Neutrophil (primary cell): ENCODE results near the gene LRRC18.

Source experiments
- H3K27ac ChIP-seq: fragments of 200-600 bp; sonication (generic); 2 replicates; pipeline ENCODE4 v1.5.1; 2016; ENCODE audit warnings: mild to moderate bottlenecking, moderate library complexity
- H3K27me3 ChIP-seq: fragments of 200-600 bp; sonication (generic); 2 replicates; pipeline ENCODE4 v1.6.0; 2016; ENCODE audit warnings: mild to moderate bottlenecking
- H3K36me3 ChIP-seq: fragments of 200-600 bp; sonication (generic); 2 replicates; pipeline ENCODE4 v1.5.1; 2017
- H3K4me1 ChIP-seq, 2 experiments: fragments of 200-600 bp in 1 of 2; sonication (generic) in 1 of 2; 1 replicate in 1 of 2; 2 replicates in 1 of 2; pipeline versions ENCODE4 v1.5.1 to v1.6.1; 2013 to 2016; ENCODE audit warnings: low read depth in 1 of 2, low read length in 1 of 2, mild to moderate bottlenecking in 1 of 2, moderate library complexity in 1 of 2; ENCODE audit not compliant: control insufficient read depth in 1 of 2, insufficient read depth in 1 of 2
- H3K4me3 ChIP-seq, 2 experiments: fragments of 200-600 bp in 1 of 2; sonication (generic) in 1 of 2; 1 replicate in 1 of 2; 2 replicates in 1 of 2; pipeline ENCODE4 v1.5.1; 2013 to 2016; ENCODE audit warnings: low read depth in 1 of 2, low read length in 1 of 2, mild to moderate bottlenecking in 1 of 2, moderate library complexity in 1 of 2
- H3K9me3 ChIP-seq: fragments of 200-600 bp; sonication (generic); 2 replicates; pipeline ENCODE4 v1.5.1; 2016
- CTCF ChIP-seq: fragments of 200-600 bp; sonication (generic); IDR thresholded peaks from 2 replicates; pipeline ENCODE4 v1.5.1; 2016; ENCODE audit warnings: antibody characterized with exemption

LRRC18 gene

GRCh38 chr10:48978318-48978717 lies 38.7 kb upstream of the LRRC18 start:
- Histone ChIP-seq H3K36me3 (peaks cover 97% of the 10 kb centered on the region), H3K27me3 (no peaks in the 10 kb centered on the region)

GRCh38 chr10:48976196-48976595 lies 36.6 kb upstream of the LRRC18 start:
- TF ChIP-seq CTCF: no peak
- H3K36me3 ChIP-seq: peaks cover 97% of the 10 kb centered on the region
- no peaks in the 10 kb centered on the region for H3K9me3 ChIP-seq
- no peak overlapping the region for H3K4me3 ChIP-seq
- no peak overlapping the region for H3K27ac ChIP-seq
- no peaks in the 10 kb centered on the region for H3K27me3 ChIP-seq
- H3K4me1 ChIP-seq: no peaks in the 10 kb centered on the region

More at GRCh38 chr10:48978318-48978717, 38.7 kb upstream of the LRRC18 start:
- Histone ChIP-seq H3K4me1 (no peaks in the 10 kb centered on the region), H3K4me3 (no peak overlapping the region), H3K9me3 (no peaks in the 10 kb centered on the region), H3K27ac (no peak overlapping the region)
- TF ChIP-seq CTCF: no peak

GRCh38 chr10:48974510-48975156 lies 35.0 kb upstream of the LRRC18 start:
- no peaks in the 10 kb centered on the region for H3K4me1 ChIP-seq
- H3K36me3 ChIP-seq: peaks cover 97% of the 10 kb centered on the region
- no peak overlapping the region for H3K27ac ChIP-seq
- H3K27me3 ChIP-seq: no peaks in the 10 kb centered on the region
- no peak for TF ChIP-seq CTCF
- no peaks in the 10 kb centered on the region for H3K9me3 ChIP-seq
- no peak overlapping the region for H3K4me3 ChIP-seq

- Histone ChIP-seq H3K36me3 (peaks cover 97% of the 10 kb centered on the region), H3K4me3 (no peak overlapping the region), H3K9me3 (no peaks in the 10 kb centered on the region), H3K4me1 (no peaks in the 10 kb centered on the region), H3K27me3 (no peaks in the 10 kb centered on the region), H3K27ac (no peak overlapping the region)
- TF ChIP-seq CTCF: no peak
Observed at GRCh38 chr10:48973065-48973464, 33.4 kb upstream of the LRRC18 start.

- Histone ChIP-seq H3K9me3 (no peaks in the 10 kb centered on the region), H3K4me1 (no peaks in the 10 kb centered on the region), H3K4me3 (no peak overlapping the region), H3K36me3 (peaks cover 97% of the 10 kb centered on the region), H3K27me3 (no peaks in the 10 kb centered on the region), H3K27ac (no peak overlapping the region)
- no peak for TF ChIP-seq CTCF
Observed at GRCh38 chr10:48970654-48971053, 31.0 kb upstream of the LRRC18 start.
